Measurements from ENCODE around the gene UNC5A. TPM values are rescaled to one million over a fixed set of nuclear protein-coding genes. Genes with fewer than 3 reads are reported as not detected.
A peak's percentile ranks its signal among the peaks of the same experiment; 100 is the strongest.

UNC5A gene
- total and polyA plus RNA-seq, 10 of the 15 experiments (the other 5 are each of a cell fraction or from before 2014, with no cell fraction given), result not detected

GRCh38 chr5:176822041-176822792 is 11.9 kb downstream of the UNC5A start (continued):
- TF ChIP-seq KLF5 (IDR thresholded peaks at IDR 0.05; ENCODE audit: partially characterized antibody) (no peak), ZNF687 (IDR thresholded peaks at IDR 0.05) (no peak), CBFB (IDR thresholded peaks at IDR 0.05; ENCODE audit: low read depth) (no peak), RB1 (IDR thresholded peaks at IDR 0.05; ENCODE audit: borderline replicate concordance) (no peak), RAD21 (IDR thresholded peaks at IDR 0.05; ENCODE audit: insufficient read depth, low read depth, low read length) (no peak), NR2F1 (conservative IDR thresholded peaks at IDR 0.05) (no peak)

- POLR2A ChIA-PET, result no interaction called here
- H3K9ac ChIP-seq (ENCODE audit: control insufficient read depth, insufficient read depth, low read length), result no peak overlapping the region
- CTCF ChIA-PET, result no interaction called here
- no peak overlapping the region for H2AFZ ChIP-seq (ENCODE audit: control insufficient read depth, low read depth, low read length)
- H3K4me1 ChIP-seq (ENCODE audit: control insufficient read depth, insufficient read depth, low read length), result no peaks in the 10 kb centered on the region
- H3K79me2 ChIP-seq (ENCODE audit: control insufficient read depth, insufficient read depth, low read length), result no peaks in the 10 kb centered on the region
- WGBS (ENCODE audit: insufficient coverage, insufficient replicate concordance, low lambda C conversion rate, missing lambda C conversion rate), result 53% methylated on average over 17 of the region's 21 CpGs
- in situ Hi-C loops (cut with MboI) (no loop called here), intact Hi-C loops (cut with micrococcal nuclease; ENCODE audit: unreplicated experiment) (no loop called here)
- no peak for FAIRE-seq
- H3K36me3 ChIP-seq (ENCODE audit: control insufficient read depth in 2 of 2, insufficient read depth in 2 of 2, low read length in 1 of 2), result no peaks in the 10 kb centered on the region
- RAD21 ChIA-PET (ENCODE audit: unreplicated experiment), result no interaction called here
- no peaks in the 10 kb centered on the region; the same call in 1 of the 2 replicates for H4K20me1 ChIP-seq (ENCODE audit: control insufficient read depth, insufficient read depth)
- BruUV-seq (replicated peaks), result no TSS peak
- no peak for DNase-seq (ENCODE audit: low read depth, low spot score)
- H3K4me3 ChIP-seq, result no peak overlapping the region
- no peak overlapping the region for H3K27ac ChIP-seq (ENCODE audit: control insufficient read depth, insufficient read depth)
- peak; percentile 35; the same call in 2 of the 3 replicates for ATAC-seq
- no peaks in the 10 kb centered on the region for H3K9me3 ChIP-seq (replicated peaks; ENCODE audit: control insufficient read depth, insufficient read depth, low read length)
- SMC1A ChIA-PET (ENCODE audit: uncharacterized antibody, unreplicated experiment), result no interaction called here
- no peak overlapping the region for H3K4me2 ChIP-seq (ENCODE audit: control insufficient read depth, insufficient read depth)
- TF ChIP-seq PAX5 (IDR thresholded peaks at IDR 0.05; ENCODE audit: borderline replicate concordance, low read depth, low read length) (peak; percentile 72; the same call in 1 of the 2 replicates), NR2C1 (IDR thresholded peaks at IDR 0.05) (0 out of 2 replicates have a peak, but pooled peaks have one; percentile 11), MTA3 (IDR thresholded peaks at IDR 0.05; ENCODE audit: borderline replicate concordance, low read length) (no peak), BHLHE40 (IDR thresholded peaks at IDR 0.05; ENCODE audit: borderline replicate concordance in 1 of 2, low read depth in 2 of 2, low read length in 1 of 2) (peak in 1 of 2 experiments; percentile 53; a peak in 2 of 4 replicates), USF1 (IDR thresholded peaks at IDR 0.05; ENCODE audit: borderline replicate concordance, extremely low read length, insufficient read depth, low read depth, low read length) (peak; percentile 75)
- peaks cover 0 to 7% of the 10 kb centered on the region in 2 experiments; a peak in 2 of 4 replicates for H3K27me3 ChIP-seq (replicated peaks in 1 of 2; ENCODE audit: control insufficient read depth in 2 of 2, insufficient read depth in 2 of 2, low read length in 1 of 2)
These were observed 12.6 kb downstream of the UNC5A start for GRCh38 chr5:176822793-176823481.

Data from GM12878 (cell line).